ENCODE results near the gene WDR93. TPM values are rescaled to one million over a fixed set of nuclear protein-coding genes. Genes with fewer than 3 reads are reported as not detected.
"Not testable (repeated sequence)": the region's sequence is repeated elsewhere in the genome, so short reads cannot be mapped to it uniquely, and the experiment has no call there.

Gene WDR93
- total RNA-seq, 1 experiment from 2014 or later = 0.33 TPM

DNA sequence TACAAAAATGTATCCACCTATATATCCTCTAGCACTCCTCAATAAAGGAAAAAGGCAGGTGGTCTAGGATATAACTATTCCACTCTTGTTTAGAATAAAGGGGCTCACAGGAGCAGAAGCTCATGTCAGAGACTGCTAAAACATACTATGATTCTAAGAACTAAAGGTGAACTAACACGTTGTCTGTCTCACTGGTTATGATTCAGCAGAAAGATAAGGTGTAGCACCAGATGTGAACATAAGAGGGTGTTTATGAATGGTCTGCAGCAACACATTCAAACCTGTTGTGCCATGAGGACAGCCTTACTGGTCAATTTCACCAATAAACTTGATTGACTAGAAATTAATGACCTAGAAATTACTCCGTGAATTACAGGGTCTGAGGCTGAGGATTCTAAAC is 4.6 kb upstream of the WDR93 start:
- Mint-ChIP-seq H3K4me1 (ENCODE audit: insufficient read depth, unreplicated experiment) (peaks cover 13% of the 10 kb centered on the region), H3K27ac (ENCODE audit: low read depth, unreplicated experiment) (no peak overlapping the region), H3K36me3 (ENCODE audit: insufficient read depth, unreplicated experiment) (peaks cover 7% of the 10 kb centered on the region), H3K27me3 (ENCODE audit: insufficient read depth, unreplicated experiment) (no peaks in the 10 kb centered on the region), H3K4me3 (ENCODE audit: unreplicated experiment) (no peak overlapping the region), H3K9me3 (ENCODE audit: unreplicated experiment) (no peaks in the 10 kb centered on the region)
- TF ChIP-seq, protein P1, sequence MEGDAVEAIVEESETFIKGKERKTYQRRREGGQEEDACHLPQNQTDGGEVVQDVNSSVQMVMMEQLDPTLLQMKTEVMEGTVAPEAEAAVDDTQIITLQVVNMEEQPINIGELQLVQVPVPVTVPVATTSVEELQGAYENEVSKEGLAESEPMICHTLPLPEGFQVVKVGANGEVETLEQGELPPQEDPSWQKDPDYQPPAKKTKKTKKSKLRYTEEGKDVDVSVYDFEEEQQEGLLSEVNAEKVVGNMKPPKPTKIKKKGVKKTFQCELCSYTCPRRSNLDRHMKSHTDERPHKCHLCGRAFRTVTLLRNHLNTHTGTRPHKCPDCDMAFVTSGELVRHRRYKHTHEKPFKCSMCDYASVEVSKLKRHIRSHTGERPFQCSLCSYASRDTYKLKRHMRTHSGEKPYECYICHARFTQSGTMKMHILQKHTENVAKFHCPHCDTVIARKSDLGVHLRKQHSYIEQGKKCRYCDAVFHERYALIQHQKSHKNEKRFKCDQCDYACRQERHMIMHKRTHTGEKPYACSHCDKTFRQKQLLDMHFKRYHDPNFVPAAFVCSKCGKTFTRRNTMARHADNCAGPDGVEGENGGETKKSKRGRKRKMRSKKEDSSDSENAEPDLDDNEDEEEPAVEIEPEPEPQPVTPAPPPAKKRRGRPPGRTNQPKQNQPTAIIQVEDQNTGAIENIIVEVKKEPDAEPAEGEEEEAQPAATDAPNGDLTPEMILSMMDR (IDR thresholded peaks at IDR 0.05; ENCODE audit: unreplicated experiment) = no peak
- ChIA-PET POLR2A (no interaction called here), CTCF (interaction anchor here (0.8 kb wide), 1 partner anchor 39 kb away, joined by 3 read pairs; no protein-coding TSS in a partner anchor)
- BruUV-seq (replicated peaks) = no TSS peak
- no peak for DNase-seq (ENCODE audit: unreplicated experiment)
- intact Hi-C loops (cut with micrococcal nuclease) = no loop called here

DNA sequence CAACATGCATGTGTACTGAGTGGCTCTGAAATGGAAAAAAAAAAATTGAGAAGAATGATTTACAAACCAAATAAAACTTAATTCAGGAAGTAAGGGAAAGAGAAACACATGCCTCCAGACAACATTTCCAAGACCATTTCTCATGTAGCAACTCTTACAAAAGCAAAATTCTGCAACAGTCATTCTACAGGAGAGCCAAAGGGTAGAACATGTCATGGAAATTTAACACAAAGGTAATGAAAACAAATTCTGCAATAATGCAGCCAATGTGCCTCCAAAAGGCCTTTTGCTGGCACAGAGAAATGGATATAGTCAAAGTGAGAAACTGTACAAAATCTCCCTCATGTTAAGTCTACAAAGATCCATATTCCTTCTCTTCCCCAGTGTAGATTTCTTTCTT is 4.1 kb upstream of the WDR93 start:
- POLR2A ChIA-PET = no interaction called here
- CTCF ChIA-PET = interaction anchor here (0.8 kb wide), 1 partner anchor 40 kb away, joined by 3 read pairs; no protein-coding TSS in a partner anchor
- no peak overlapping the region for H3K27ac Mint-ChIP-seq (ENCODE audit: low read depth, unreplicated experiment)

DNA sequence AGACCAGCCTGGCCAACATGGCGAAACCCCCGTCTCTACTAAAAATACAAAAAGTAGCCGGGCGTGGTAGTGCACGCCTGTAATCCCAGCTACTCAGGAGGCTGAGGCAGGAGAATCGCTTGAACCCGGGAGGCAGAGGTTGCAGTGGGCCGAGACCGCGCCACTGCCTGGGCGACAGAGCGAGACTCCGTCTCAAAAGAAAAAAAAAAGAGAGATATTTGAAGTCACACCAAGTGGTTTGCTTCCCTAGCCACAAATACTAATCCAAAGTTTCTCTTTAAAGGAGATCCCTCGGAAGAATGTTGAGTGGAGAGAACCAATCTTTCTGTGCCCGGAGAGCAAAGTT is 708 bp upstream of the WDR93 start:
- not testable (repeated sequence) for H3K36me3 Mint-ChIP-seq (ENCODE audit: insufficient read depth, unreplicated experiment); H3K27me3 Mint-ChIP-seq (ENCODE audit: insufficient read depth, unreplicated experiment); DNase-seq (ENCODE audit: unreplicated experiment); BruUV-seq (replicated peaks); H3K4me1 Mint-ChIP-seq (ENCODE audit: insufficient read depth, unreplicated experiment); H3K9me3 Mint-ChIP-seq (ENCODE audit: unreplicated experiment)
- H3K4me3 Mint-ChIP-seq (ENCODE audit: unreplicated experiment) = peak overlapping the region; percentile 78
- intact Hi-C loops (cut with micrococcal nuclease) = loop anchor here (5.0 kb wide), 1 partner anchor 43 kb away; no protein-coding TSS in a partner anchor
- POLR2A ChIA-PET = interaction anchor here (1.7 kb wide), 1 partner anchor 9 kb away, joined by 8 read pairs; no protein-coding TSS in a partner anchor
- peak overlapping the region; percentile 67 for H3K27ac Mint-ChIP-seq (ENCODE audit: low read depth, unreplicated experiment)
- CTCF ChIA-PET = interaction anchor here (0.7 to 0.9 kb wide), 2 partner anchors 27 to 50 kb away, joined by 3 to 4 read pairs; no protein-coding TSS in a partner anchor

More for the DNA sequence above, 4.1 kb upstream of the WDR93 start:
- H3K4me3 Mint-ChIP-seq (ENCODE audit: unreplicated experiment) = no peak overlapping the region
- TF ChIP-seq, protein P1 (IDR thresholded peaks at IDR 0.05; ENCODE audit: unreplicated experiment) = no peak
- DNase-seq (ENCODE audit: unreplicated experiment) = no peak
- no TSS peak for BruUV-seq (replicated peaks)
- intact Hi-C loops (cut with micrococcal nuclease) = no loop called here
- peaks cover 10% of the 10 kb centered on the region for H3K4me1 Mint-ChIP-seq (ENCODE audit: insufficient read depth, unreplicated experiment)
- no peaks in the 10 kb centered on the region for H3K27me3 Mint-ChIP-seq (ENCODE audit: insufficient read depth, unreplicated experiment)
- H3K36me3 Mint-ChIP-seq (ENCODE audit: insufficient read depth, unreplicated experiment) = peaks cover 7% of the 10 kb centered on the region
- no peaks in the 10 kb centered on the region for H3K9me3 Mint-ChIP-seq (ENCODE audit: unreplicated experiment)

DNA sequence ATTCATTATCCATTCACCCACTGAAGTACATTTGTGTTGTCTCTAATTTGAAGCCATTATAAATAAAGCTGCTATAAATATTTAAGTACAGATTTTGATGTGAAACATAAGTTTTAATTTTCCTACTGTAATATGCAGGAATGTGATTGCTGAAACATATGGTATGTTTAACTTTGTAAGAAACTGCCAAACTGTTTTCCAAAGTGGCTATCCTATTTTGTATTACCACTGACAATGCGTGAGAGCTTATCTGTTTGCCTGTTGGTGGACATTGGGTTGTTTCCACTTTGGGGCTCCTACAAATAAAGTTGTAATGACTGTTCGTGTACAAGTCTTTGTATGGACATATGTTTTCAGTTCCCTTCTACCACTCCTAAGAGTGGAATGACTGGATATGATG is 2.5 kb downstream of the WDR93 start:
- intact Hi-C loops (cut with micrococcal nuclease) = loop anchor here (5.0 kb wide), 1 partner anchor 46 kb away; no protein-coding TSS in a partner anchor
- ChIA-PET POLR2A (interaction anchor here (0.5 to 0.7 kb wide), 4 partner anchors 9 to 283 kb away, joined by 3 read pairs; no protein-coding TSS in a partner anchor), CTCF (interaction anchor here (0.6 to 0.7 kb wide), 3 partner anchors 14 to 524 kb away, joined by 3 to 4 read pairs (median 3); partner anchors contain the start of gene PLIN1)

More for the DNA sequence above, 2.5 kb downstream of the WDR93 start:
- BruUV-seq (replicated peaks) = no TSS peak
- DNase-seq (ENCODE audit: unreplicated experiment) = no peak
- H3K4me3 Mint-ChIP-seq (ENCODE audit: unreplicated experiment) = no peak overlapping the region
- TF ChIP-seq, protein P1 (IDR thresholded peaks at IDR 0.05; ENCODE audit: unreplicated experiment) = no peak
- H3K36me3 Mint-ChIP-seq (ENCODE audit: insufficient read depth, unreplicated experiment) = no peaks in the 10 kb centered on the region
- peaks cover 5% of the 10 kb centered on the region for H3K4me1 Mint-ChIP-seq (ENCODE audit: insufficient read depth, unreplicated experiment)
- no peaks in the 10 kb centered on the region for H3K27me3 Mint-ChIP-seq (ENCODE audit: insufficient read depth, unreplicated experiment)
- H3K27ac Mint-ChIP-seq (ENCODE audit: low read depth, unreplicated experiment) = no peak overlapping the region
- no peaks in the 10 kb centered on the region for H3K9me3 Mint-ChIP-seq (ENCODE audit: unreplicated experiment)

Measured in MCF 10A (cell line).